Retinal pigment epithelial cell (primary cell): Measurements from ENCODE around the gene SPO11.

Experiments used
- DNase-seq: peaks from one replicate; pipeline ENCODE4 v3.0.0-alpha.2; 2010; ENCODE audit warnings: low read depth
- H3K4me3 ChIP-seq: 2 replicates; pipeline ENCODE4 v1.5.1; 2011; ENCODE audit warnings: mild to moderate bottlenecking, low read length, control low read depth, moderate library complexity
- TF ChIP-seq, protein P1 (sequence below): conservative IDR thresholded peaks from 2 replicates; pipeline ENCODE4 v1.5.1; 2011; ENCODE audit warnings: low read depth, low read length, control low read depth, inconsistent platforms

Gene SPO11

DNA sequence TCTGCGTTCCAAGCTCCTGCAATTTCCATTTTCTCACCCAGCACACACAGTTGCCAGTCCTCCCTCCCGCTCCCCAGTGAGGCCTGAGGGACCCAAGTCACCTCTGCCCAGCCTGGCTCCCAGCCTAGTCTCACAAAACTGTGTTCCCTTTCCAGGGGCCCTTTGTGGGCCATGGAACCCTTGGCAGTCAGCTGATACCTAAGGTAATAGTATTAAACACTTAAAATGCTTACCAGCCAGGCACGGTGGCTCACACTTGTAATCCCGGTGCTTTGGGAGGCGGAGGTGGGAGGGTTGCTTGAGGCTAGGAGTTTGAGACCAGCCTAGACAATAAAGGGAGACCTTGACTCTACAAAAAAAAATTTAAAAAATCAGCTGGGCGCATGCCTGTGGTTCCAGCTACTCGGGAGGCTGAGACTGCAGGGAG, 58.4 kb downstream of the SPO11 start:
- TF ChIP-seq, protein P1, sequence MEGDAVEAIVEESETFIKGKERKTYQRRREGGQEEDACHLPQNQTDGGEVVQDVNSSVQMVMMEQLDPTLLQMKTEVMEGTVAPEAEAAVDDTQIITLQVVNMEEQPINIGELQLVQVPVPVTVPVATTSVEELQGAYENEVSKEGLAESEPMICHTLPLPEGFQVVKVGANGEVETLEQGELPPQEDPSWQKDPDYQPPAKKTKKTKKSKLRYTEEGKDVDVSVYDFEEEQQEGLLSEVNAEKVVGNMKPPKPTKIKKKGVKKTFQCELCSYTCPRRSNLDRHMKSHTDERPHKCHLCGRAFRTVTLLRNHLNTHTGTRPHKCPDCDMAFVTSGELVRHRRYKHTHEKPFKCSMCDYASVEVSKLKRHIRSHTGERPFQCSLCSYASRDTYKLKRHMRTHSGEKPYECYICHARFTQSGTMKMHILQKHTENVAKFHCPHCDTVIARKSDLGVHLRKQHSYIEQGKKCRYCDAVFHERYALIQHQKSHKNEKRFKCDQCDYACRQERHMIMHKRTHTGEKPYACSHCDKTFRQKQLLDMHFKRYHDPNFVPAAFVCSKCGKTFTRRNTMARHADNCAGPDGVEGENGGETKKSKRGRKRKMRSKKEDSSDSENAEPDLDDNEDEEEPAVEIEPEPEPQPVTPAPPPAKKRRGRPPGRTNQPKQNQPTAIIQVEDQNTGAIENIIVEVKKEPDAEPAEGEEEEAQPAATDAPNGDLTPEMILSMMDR: no peak
- no peak overlapping the region for H3K4me3 ChIP-seq
- no peak for DNase-seq

DNA sequence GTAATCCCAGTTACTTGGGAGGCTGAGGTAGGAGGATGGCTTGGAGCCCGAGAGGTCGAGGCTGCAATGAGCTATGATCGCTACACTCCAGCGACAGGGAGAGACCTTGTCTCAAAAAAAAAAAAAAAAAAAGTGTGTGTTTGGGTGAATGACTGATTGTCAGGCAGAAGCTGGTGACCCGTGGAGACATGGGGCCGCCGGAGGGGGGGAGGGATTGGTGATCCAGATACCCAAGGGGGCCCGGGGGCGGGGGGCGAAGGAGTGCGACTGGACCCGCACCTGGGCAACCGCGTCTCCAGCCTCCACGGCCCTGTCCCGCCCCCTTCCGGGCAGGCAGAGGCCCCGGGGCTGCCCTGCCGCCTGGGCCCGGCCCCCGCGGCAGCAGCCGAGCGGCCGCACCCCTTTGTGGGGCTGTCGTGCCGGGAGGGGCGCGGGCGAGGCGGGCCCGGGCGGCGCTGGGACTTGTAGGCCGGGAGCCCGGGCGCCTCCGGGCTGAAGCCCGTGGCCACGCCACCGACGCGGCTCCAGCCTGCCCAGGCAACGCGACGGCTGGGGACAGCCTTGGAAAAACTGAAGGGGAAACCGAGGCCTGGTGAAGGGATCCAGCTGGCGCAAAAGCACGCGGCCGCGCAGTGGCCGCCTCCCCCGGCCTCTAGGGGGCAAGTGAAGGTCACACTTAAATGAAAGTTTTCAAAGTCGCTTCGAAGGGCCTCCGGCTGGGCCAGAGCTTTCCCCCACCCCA, 59.5 kb downstream of the SPO11 start:
- peak overlapping the region; percentile 24 for H3K4me3 ChIP-seq
- DNase-seq: no peak
- TF ChIP-seq, protein P1: peak; percentile 24

DNA sequence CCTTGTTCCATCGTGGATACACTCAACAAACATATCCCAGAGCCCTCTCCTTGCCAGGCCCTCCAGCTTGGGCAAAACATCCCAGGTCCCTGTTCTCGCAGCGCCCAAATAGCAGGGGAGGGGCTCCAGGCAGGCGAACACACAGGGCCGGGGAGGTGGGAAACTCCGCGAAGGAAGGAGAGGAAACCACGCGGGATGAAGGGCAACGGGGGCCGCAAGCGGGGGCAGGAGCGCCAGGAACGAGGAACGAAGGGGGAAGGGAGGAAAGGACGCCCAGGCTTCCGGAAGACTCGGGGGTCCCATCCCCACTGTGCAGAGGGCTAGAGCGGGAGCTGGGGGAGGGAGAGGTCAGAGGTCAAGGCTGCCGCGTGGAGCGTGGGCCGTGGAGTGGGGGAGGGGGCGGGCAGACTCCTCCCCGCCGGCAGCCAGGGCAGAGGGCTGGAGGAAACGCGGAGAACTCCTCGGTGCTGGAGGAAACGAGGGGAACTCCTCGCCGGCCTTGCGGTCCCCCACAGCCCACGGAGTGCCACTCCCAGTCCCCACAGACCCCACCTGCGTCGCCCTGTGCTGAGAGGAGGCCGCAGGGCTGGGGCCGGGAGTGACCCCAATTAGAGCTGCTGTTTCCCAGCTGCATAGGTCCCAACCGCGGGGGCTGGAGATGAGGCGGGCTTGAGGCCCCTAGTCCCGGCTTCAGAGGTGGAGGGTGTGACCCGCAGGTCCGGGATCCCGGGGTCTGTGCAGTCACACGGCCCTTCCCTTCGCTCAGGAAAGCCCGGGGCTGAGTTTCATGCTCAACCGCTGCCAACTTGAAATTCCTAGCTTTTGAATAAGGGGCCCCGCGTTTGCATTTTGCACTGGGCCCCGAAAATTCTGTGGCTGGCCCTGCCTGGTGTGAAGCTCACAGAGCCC, 60.3 kb downstream of the SPO11 start:
- DNase-seq: no peak
- TF ChIP-seq, protein P1: no peak
- H3K4me3 ChIP-seq: no peak overlapping the region

DNA sequence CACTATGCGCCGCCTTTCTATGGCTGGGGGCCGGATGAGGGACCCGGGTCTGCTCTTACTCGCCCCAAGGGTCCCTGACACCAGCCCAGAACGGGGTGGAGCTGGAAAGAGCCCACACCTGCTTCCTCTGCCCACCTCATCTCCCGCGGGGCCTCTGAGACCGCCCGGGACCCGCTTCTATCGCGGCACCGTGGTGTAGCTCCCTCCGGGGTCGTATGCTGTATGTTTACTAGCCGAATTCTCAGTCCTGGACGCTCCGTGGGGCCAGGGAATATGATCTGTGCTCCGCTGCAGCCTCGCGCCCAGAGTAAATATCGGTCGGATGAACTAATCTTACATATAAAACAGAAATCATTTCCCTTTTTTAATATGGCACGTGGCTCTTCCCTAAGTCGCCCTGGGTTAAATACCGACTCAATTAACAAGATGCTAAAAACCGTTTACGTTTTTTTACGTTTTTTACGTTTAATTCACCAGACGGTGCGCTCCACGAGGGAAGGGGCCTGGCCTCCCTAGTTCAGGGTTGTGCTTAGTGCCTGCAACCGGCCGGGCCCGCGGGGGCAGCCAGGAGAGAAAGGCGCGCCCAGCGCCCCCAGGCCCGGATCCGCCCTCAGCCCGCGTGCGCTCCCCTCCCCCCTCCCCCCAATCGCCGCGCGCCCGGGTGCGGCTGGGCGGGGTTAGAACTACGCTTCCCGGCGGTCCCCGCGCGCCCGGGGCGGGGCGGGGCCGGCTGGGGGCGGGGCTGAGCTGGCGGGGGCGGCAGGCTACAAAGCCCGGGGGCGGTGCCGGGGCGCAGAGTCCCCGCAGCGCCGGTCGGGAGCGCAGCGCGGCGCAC, 61.2 kb downstream of the SPO11 start, which contains the start of gene RBM38:
TSS of gene RBM38 (plus strand) at position 793 of the 835 bp plus-strand sequence. CDS start 186 bp downstream, outside the sequence.
- TF ChIP-seq, protein P1: no peak
- H3K4me3 ChIP-seq: peak within 1 kb of the TSS; percentile 66
- no peak for DNase-seq

DNA sequence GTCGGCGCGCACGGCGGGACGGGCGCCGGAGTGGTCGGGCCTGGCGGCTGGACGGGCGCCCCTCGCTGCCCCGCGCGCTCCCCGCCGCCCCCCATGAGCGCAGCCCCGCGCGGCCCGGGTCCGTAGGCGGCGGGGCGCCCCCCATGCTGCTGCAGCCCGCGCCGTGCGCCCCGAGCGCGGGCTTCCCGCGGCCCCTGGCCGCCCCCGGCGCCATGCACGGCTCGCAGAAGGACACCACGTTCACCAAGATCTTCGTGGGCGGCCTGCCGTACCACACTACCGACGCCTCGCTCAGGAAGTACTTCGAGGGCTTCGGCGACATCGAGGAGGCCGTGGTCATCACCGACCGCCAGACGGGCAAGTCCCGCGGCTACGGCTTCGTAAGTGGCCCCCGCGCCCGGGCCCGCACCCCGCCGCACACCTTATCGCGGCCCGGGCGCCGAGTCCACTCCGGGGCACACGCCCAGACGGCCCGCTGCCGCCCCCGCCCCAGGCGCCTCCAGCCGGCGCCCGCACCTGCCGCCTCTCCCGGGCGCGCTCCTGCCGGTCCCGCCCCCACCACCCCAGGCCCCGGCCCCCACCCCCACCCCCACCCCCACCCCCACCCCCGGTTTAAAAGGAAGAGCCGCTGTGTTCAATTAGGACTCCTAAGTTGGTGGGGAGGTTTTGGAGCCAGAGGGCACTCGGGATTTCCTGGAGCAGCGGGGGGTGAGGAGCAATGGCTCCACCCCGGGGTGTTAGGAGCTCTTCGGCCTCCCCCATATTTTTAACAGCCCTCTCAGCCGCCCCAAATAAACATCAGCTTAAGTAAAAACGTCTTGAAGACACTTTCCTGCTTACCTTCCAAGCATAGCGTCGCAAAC, 62.1 kb downstream of the SPO11 start:
- TF ChIP-seq, protein P1: no peak
- no peak for DNase-seq
- peak overlapping the region; percentile 66 for H3K4me3 ChIP-seq
